CD14-positive monocyte (primary cell): Measurements from ENCODE around the gene LUC7L. TPM values are rescaled to one million over a fixed set of nuclear protein-coding genes. Genes with fewer than 3 reads are reported as not detected.

Experiments
- DNase-seq, 3 donors: peaks; one replicate each; pipeline ENCODE4 v3.0.0-alpha.2; 2011 to 2022
- H2AFZ ChIP-seq: 2 replicates; pipeline ENCODE4 v1.6.0; 2012; ENCODE audit warnings: mild to moderate bottlenecking, low read depth, low read length, inconsistent platforms; ENCODE audit not compliant: insufficient read depth, poor library complexity, severe bottlenecking
- H3K27ac ChIP-seq, 2 donors: 1 replicate in 1 of 2; 2 replicates in 1 of 2; pipeline ENCODE4 v1.5.1; 2012 to 2013; ENCODE audit warnings: low read length in 2 of 2, control low read depth in 1 of 2, inconsistent platforms in 1 of 2, low read depth in 1 of 2, mild to moderate bottlenecking in 1 of 2
- H3K27me3 ChIP-seq, 2 donors: one replicate each; pipeline versions ENCODE4 v1.6.0 to v1.6.1; 2011 to 2013; ENCODE audit warnings: low read length in 2 of 2; ENCODE audit not compliant: control insufficient read depth in 2 of 2, insufficient read depth in 2 of 2
- H3K36me3 ChIP-seq, 2 donors: replicated peaks in 1 of 2; 1 replicate in 1 of 2; 2 replicates in 1 of 2; pipeline versions ENCODE4 v1.5.1 to v1.6.1; 2012 to 2013; ENCODE audit warnings: low read length in 2 of 2, control low read depth in 1 of 2, inconsistent platforms in 1 of 2, mild to moderate bottlenecking in 1 of 2; ENCODE audit not compliant: insufficient read depth in 2 of 2, control insufficient read depth in 1 of 2
- H3K4me1 ChIP-seq, 2 donors: 1 replicate in 1 of 2; 2 replicates in 1 of 2; pipeline versions ENCODE4 v1.5.1 to v1.6.1; 2012 to 2013; ENCODE audit warnings: low read length in 2 of 2, control low read depth in 1 of 2, inconsistent platforms in 1 of 2, mild to moderate bottlenecking in 1 of 2, moderate library complexity in 1 of 2; ENCODE audit not compliant: insufficient read depth in 2 of 2, control insufficient read depth in 1 of 2
- H3K4me2 ChIP-seq: replicated peaks from 2 replicates; pipeline ENCODE3; 2012; ENCODE audit warnings: low read length, moderate library complexity, mild to moderate bottlenecking; ENCODE audit not compliant: poor library complexity, severe bottlenecking; ENCODE audit errors: extremely low read depth
- H3K4me3 ChIP-seq, 3 experiments: fragments of 200-600 bp in 1 of 3; sonication (generic) in 1 of 3; replicated peaks in 1 of 3; 1 replicate in 2 of 3; 2 replicates in 1 of 3; pipeline ENCODE4 v1.5.1; 2011 to 2013; ENCODE audit warnings: low read length in 3 of 3, mild to moderate bottlenecking in 3 of 3, control low read depth in 2 of 3, low read depth in 2 of 3, inconsistent platforms in 1 of 3, moderate library complexity in 1 of 3
- H3K79me2 ChIP-seq: 2 replicates; pipeline ENCODE4 v1.6.0; 2012; ENCODE audit warnings: mild to moderate bottlenecking, control low read depth, inconsistent platforms, low read length, moderate library complexity; ENCODE audit not compliant: insufficient read depth
- H3K9ac ChIP-seq: 2 replicates; pipeline ENCODE4 v1.6.0; 2017; ENCODE audit warnings: low read length, mild to moderate bottlenecking; ENCODE audit not compliant: insufficient read depth, poor library complexity, severe bottlenecking
- H3K9me3 ChIP-seq, 2 donors: replicated peaks in 1 of 2; 1 replicate in 1 of 2; 2 replicates in 1 of 2; pipeline versions ENCODE4 v1.5.1 to v1.6.1; 2012 to 2013; ENCODE audit warnings: low read length in 2 of 2, control low read depth in 1 of 2; ENCODE audit not compliant: control insufficient read depth in 1 of 2, insufficient read depth in 1 of 2
- H4K20me1 ChIP-seq: 2 replicates; pipeline ENCODE4 v1.6.0; 2012; ENCODE audit warnings: mild to moderate bottlenecking, low read length, control low read depth, moderate library complexity; ENCODE audit not compliant: insufficient read depth
- H3K27ac Mint-ChIP-seq, 7 donors: one replicate each; pipeline ENCODE4 v1.8.0; 2020; ENCODE audit warnings: mild to moderate bottlenecking in 7 of 7, mixed read lengths in 7 of 7, moderate library complexity in 6 of 7, inconsistent platforms in 2 of 7
- H3K27me3 Mint-ChIP-seq, 3 donors: one replicate each; pipeline ENCODE4 v1.8.0; 2021 to 2022; ENCODE audit warnings: low read depth in 3 of 3, mild to moderate bottlenecking in 3 of 3, mixed read lengths in 3 of 3, moderate library complexity in 3 of 3, inconsistent platforms in 1 of 3
- H3K36me3 Mint-ChIP-seq, 2 donors: one replicate each; pipeline ENCODE4 v1.8.0; 2020; ENCODE audit warnings: mixed read lengths in 2 of 2, inconsistent platforms in 1 of 2, mild to moderate bottlenecking in 1 of 2
- H3K4me1 Mint-ChIP-seq: one replicate; pipeline ENCODE4 v1.8.0; 2020; ENCODE audit warnings: mild to moderate bottlenecking, mixed read lengths
- H3K4me3 Mint-ChIP-seq, 2 donors: one replicate each; pipeline ENCODE4 v1.8.0; 2020; ENCODE audit warnings: mild to moderate bottlenecking in 2 of 2, mixed read lengths in 2 of 2, moderate library complexity in 1 of 2
- H3K9me3 Mint-ChIP-seq, 7 donors: one replicate each; pipeline ENCODE4 v1.8.0; 2020 to 2022; ENCODE audit warnings: mixed read lengths in 7 of 7, mild to moderate bottlenecking in 6 of 7, moderate library complexity in 6 of 7, inconsistent platforms in 2 of 7
- CTCF ChIP-seq: fragments of 200-600 bp; IDR thresholded peaks from one replicate; pipeline ENCODE4 v1.8.0; 2022; ENCODE audit warnings: antibody characterized with exemption, mild to moderate bottlenecking
- WGBS: methylation state at CpG from one replicate; pipeline ENCODE4 v1.1.5; 2013; ENCODE audit warnings: missing lambda C conversion rate; ENCODE audit not compliant: insufficient coverage; 5-methylcytosine and 5-hydroxymethylcytosine counted together
- intact Hi-C, 2 donors: fragments of 100-400 bp; cut with micrococcal nuclease; formaldehyde crosslinking; loops; one replicate each; pipeline versions ENCODE4 v1.15.0 to v1.15.1; 2023
- polyA plus RNA-seq, 3 donors: library from polyadenylated mRNA; depleted of rRNA in 1 of 3; unstranded in 2 of 3; stranded (reverse) in 1 of 3; fragments of 300-500 nt in 2 of 3; fragments of >200 nt in 1 of 3; fragmentation: Illumina TruSeq in 2 of 3; gene quantifications; 1 replicate in 2 of 3; 2 replicates in 1 of 3; pipeline ENCODE4 v1.2.3, GENCODE V29; 2012 to 2021

Gene LUC7L
- polyA plus RNA-seq, 3 donors = 4.0 to 109 (median 4.6) TPM

GRCh38 chr16:245105-245504 lies 15.9 kb upstream of the LUC7L start:
- Histone ChIP-seq H4K20me1 (peaks cover 4% of the 10 kb centered on the region), H2AFZ (no peak overlapping the region), H3K27me3 (no peaks in the 10 kb centered on the region), H3K4me1 (peaks cover 12 to 16% of the 10 kb centered on the region in 2 donors), H3K4me2 (no peak overlapping the region), H3K79me2 (peaks cover 7% of the 10 kb centered on the region), H3K36me3 (peaks cover 0 to 7% of the 10 kb centered on the region in 2 donors), H3K9ac (no peak overlapping the region), H3K27ac (no peak overlapping the region), H3K9me3 (no peaks in the 10 kb centered on the region), H3K4me3 (no peak overlapping the region)
- H3K36me3 Mint-ChIP-seq = peaks cover 2 to 24% of the 10 kb centered on the region in 2 donors
- 94% methylated on average over 2 of the region's 9 CpGs for WGBS
- peaks cover 0 to 3% (median 0%) of the 10 kb centered on the region in 3 donors for H3K27me3 Mint-ChIP-seq
- H3K4me1 Mint-ChIP-seq = peaks cover 20% of the 10 kb centered on the region
- H3K4me3 Mint-ChIP-seq = no peak overlapping the region
- H3K9me3 Mint-ChIP-seq = peaks cover 0 to 3% (median 0%) of the 10 kb centered on the region in 7 donors
- no peak for DNase-seq
- intact Hi-C loops = no loop called here
- no peak for TF ChIP-seq CTCF
- peak overlapping the region in 1 of 7 donors; percentile 10 for H3K27ac Mint-ChIP-seq

GRCh38 chr16:243348-243747 lies 14.1 kb upstream of the LUC7L start:
- Histone ChIP-seq H3K27ac (no peak overlapping the region), H3K4me2 (no peak overlapping the region), H3K36me3 (no peaks in the 10 kb centered on the region), H2AFZ (no peak overlapping the region), H3K27me3 (no peaks in the 10 kb centered on the region), H4K20me1 (peaks cover 4% of the 10 kb centered on the region), H3K79me2 (peaks cover 7% of the 10 kb centered on the region), H3K4me3 (no peak overlapping the region), H3K4me1 (peaks cover 12 to 16% of the 10 kb centered on the region in 2 donors), H3K9ac (no peak overlapping the region), H3K9me3 (no peaks in the 10 kb centered on the region)
- Mint-ChIP-seq H3K4me1 (peaks cover 28% of the 10 kb centered on the region), H3K27me3 (peaks cover 0 to 3% (median 0%) of the 10 kb centered on the region in 3 donors), H3K36me3 (peaks cover 2 to 16% of the 10 kb centered on the region in 2 donors), H3K9me3 (peaks cover 0 to 3% (median 0%) of the 10 kb centered on the region in 7 donors), H3K27ac (no peak overlapping the region), H3K4me3 (no peak overlapping the region)
- 67% methylated on average over 1 of the region's 4 CpGs for WGBS
- TF ChIP-seq CTCF = no peak
- intact Hi-C loops = no loop called here
- DNase-seq = no peak
